Pancreas (tissue), 10 donors: ENCODE measurements around the gene SPANXN3. TPM values are rescaled to one million over a fixed set of nuclear protein-coding genes. Genes with fewer than 3 reads are reported as not detected.

Experiments
- ATAC-seq, 4 donors: fragments of 200-7000 bp; cut with Tn5 transposase; one replicate each; pipeline versions ENCODE4 v1.8.0 to v1.9.1; 2020; ENCODE audit warnings: mild to moderate bottlenecking in 4 of 4, moderate library complexity in 4 of 4
- DNase-seq, 6 donors: peaks; one replicate each; pipeline ENCODE4 v3.0.0-alpha.2; 2020
- FAIRE-seq: peaks from 2 replicates; lab custom pipeline; 2012; peaks lifted over from hg19 to GRCh38; lab: Jason Lieb, UNC
- H3K27ac ChIP-seq, 4 donors: fragments of 200-600 bp; sonication (generic); 1 replicate in 3 of 4; 2 replicates in 1 of 4; pipeline versions ENCODE4 v1.5.0 to v1.8.0; 2020
- H3K27me3 ChIP-seq, 4 donors: fragments of 200-600 bp; one replicate each; pipeline ENCODE4 v1.8.0; 2021
- H3K36me3 ChIP-seq, 3 donors: fragments of 200-600 bp; sonication (generic) in 1 of 3; one replicate each; pipeline versions ENCODE4 v1.5.0 to v1.8.0; 2020 to 2021
- H3K4me1 ChIP-seq, 3 donors: fragments of 200-600 bp; one replicate each; pipeline ENCODE4 v1.8.0; 2021
- H3K4me3 ChIP-seq, 4 donors: fragments of 200-600 bp; sonication (generic) in 2 of 4; one replicate each; pipeline versions ENCODE4 v1.5.0 to v1.8.0; 2020 to 2021
- H3K9me3 ChIP-seq, 4 donors: fragments of 200-600 bp; one replicate each; pipeline ENCODE4 v1.8.0; 2021
- WGBS, 2 donors: extraction: QIAGEN DNeasy Blood & Tissue Kit; methylation state at CpG; one replicate each; pipeline ENCODE4 v1.1.7; 2013; 5-methylcytosine and 5-hydroxymethylcytosine counted together
- intact Hi-C, 3 donors: fragments of 100-400 bp; cut with DNase I; formaldehyde crosslinking; loops; one replicate each; pipeline versions ENCODE4 v1.11.1 to v1.14.2; 2022
- polyA plus RNA-seq, 2 donors: library from polyadenylated mRNA; stranded (reverse); fragments of 200-250 nt; gene quantifications; one replicate each; pipeline ENCODE4 v1.2.3, GENCODE V29; 2013
- total RNA-seq, 6 donors: library from RNA; stranded (reverse); fragmentation: NEBNext Ultra II Directional in 4 of 6; extraction: Animal tissue kit (Norgen Biotek cat#: 25700) in 4 of 6; gene quantifications; one replicate each; pipeline versions ENCODE4 v1.2.1 to v1.2.4, GENCODE V29; 2021 to 2023
- TF ChIP-seq, protein P1 (sequence below), 4 donors: fragments of 200-600 bp; sonication (generic) in 3 of 4; IDR thresholded peaks; one replicate each; pipeline versions ENCODE4 v1.5.0 to v1.8.0; 2021; ENCODE audit warnings: antibody characterized with exemption in 4 of 4
- donor health status: healthy with polysubstance abuse.
- donor health status: DM: no; HTN: no; CAD: no; lungs with moderate emphysema.
- donor health status: DM: no; HTN: no; CAD: no.
- donor health status: control.
- donor health status: control.
- donor health status: Bipolar disorder and iron deficiency.
- donor health status: DM: yes; HTN: yes; CAD: no.
- donor health status: DM: no; HTN: no; CAD: no.
- donor health status: DM: no; HTN: no; CAD: no.
- donor health status: DM: yes; HTN: yes; CAD: no.

Gene SPANXN3
- total and polyA plus RNA-seq, 8 donors: not detected

DNA sequence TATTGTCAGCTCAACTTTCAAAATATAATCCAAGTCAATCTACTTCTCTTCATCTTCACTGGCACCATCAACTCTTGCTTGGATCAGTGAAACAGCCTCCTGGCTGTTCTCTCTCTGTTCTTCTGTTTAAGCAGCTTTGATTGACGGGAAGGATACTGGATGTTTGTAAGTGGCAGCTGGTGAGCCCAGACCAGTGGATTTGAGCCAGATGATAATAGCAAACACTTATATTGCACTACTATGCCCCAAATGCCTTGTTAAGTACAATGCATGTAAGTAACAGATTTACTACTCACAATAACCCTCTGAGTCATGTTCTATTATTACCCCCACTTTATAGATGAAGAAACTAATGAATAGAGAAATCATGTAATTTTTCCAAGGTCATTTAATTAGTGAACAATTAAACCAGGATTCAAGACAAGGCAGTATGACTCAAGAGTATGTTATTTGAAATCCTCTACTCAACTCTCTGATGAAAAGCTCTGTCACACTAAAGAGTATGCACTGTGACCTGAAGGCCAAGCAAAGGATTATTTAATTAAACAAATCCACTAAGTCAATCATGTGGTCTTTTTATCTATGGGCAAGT lies 44.8 kb downstream of the SPANXN3 start:
- Histone ChIP-seq H3K27me3 (no peaks in the 10 kb centered on the region), H3K4me1 (no peaks in the 10 kb centered on the region), H3K4me3 (no peak overlapping the region), H3K36me3 (no peaks in the 10 kb centered on the region), H3K27ac (no peak overlapping the region), H3K9me3 (no peaks in the 10 kb centered on the region)
- FAIRE-seq (no peak), DNase-seq (no peak), ATAC-seq (no peak)
- intact Hi-C loops: no loop called here
- 38 to 62% methylated on average over 1 of the region's 1 CpG for WGBS, 2 donors
- TF ChIP-seq, protein P1, sequence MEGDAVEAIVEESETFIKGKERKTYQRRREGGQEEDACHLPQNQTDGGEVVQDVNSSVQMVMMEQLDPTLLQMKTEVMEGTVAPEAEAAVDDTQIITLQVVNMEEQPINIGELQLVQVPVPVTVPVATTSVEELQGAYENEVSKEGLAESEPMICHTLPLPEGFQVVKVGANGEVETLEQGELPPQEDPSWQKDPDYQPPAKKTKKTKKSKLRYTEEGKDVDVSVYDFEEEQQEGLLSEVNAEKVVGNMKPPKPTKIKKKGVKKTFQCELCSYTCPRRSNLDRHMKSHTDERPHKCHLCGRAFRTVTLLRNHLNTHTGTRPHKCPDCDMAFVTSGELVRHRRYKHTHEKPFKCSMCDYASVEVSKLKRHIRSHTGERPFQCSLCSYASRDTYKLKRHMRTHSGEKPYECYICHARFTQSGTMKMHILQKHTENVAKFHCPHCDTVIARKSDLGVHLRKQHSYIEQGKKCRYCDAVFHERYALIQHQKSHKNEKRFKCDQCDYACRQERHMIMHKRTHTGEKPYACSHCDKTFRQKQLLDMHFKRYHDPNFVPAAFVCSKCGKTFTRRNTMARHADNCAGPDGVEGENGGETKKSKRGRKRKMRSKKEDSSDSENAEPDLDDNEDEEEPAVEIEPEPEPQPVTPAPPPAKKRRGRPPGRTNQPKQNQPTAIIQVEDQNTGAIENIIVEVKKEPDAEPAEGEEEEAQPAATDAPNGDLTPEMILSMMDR (IDR thresholded peaks at IDR 0.05): no peak

DNA sequence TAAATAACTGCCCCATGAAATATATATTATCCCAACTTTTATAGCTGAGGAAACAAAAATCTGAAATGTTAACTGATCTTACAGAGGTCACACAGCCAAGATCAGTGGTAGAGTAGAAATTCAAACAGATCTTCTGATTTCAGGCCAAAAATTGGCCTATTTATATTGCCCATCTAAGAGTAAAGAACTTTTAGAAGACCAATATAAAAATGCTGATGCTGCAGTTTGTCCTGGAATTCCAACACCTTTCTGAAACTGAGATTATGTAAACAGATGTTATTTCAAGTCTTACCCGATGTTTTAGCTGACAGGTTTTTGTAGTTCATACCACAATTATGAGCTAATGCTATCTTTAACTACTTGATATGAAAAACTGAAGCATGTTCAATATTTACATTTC lies 51.1 kb downstream of the SPANXN3 start:
- Histone ChIP-seq H3K9me3 (no peaks in the 10 kb centered on the region), H3K4me1 (no peaks in the 10 kb centered on the region), H3K27ac (no peak overlapping the region), H3K4me3 (no peak overlapping the region), H3K27me3 (no peaks in the 10 kb centered on the region), H3K36me3 (no peaks in the 10 kb centered on the region)
- WGBS, 2 donors: 12 to 15% methylated on average over 1 of the region's 1 CpG
- peak; percentile 61 for FAIRE-seq
- no peak for DNase-seq
- intact Hi-C loops: no loop called here
- TF ChIP-seq, protein P1 (IDR thresholded peaks at IDR 0.05): no peak
- ATAC-seq: no peak

DNA sequence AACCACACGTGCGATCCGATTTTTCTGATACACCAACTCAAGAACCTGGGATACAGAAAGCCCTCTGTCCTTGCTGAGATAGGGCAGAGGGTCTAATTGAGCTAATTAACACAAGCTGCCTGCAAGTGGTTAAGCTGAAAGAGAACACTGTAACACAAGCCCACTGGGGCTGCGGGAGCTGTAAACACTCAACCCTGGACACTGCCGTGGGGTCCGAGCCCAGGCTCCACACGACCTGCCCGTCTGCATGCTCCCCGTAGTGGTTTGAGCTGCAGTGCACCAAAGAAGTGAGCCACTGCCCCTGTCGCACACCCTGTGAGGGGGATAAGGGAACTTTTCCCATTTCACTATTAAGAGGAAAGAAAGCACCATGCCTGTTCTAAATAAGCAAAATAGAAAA lies 54.6 kb downstream of the SPANXN3 start:
- no peaks in the 10 kb centered on the region for H3K36me3 ChIP-seq
- intact Hi-C loops: no loop called here
- peaks cover 0 to 4% (median 0%) of the 10 kb centered on the region in 4 donors for H3K27me3 ChIP-seq
- DNase-seq (no peak), ATAC-seq (no peak), FAIRE-seq (no peak)
- H3K27ac ChIP-seq: no peak overlapping the region
- no peaks in the 10 kb centered on the region for H3K9me3 ChIP-seq
- 65 to 72% methylated on average over 10 of the region's 10 CpGs for WGBS, 2 donors
- no peaks in the 10 kb centered on the region for H3K4me1 ChIP-seq
- no peak overlapping the region for H3K4me3 ChIP-seq
- TF ChIP-seq, protein P1 (IDR thresholded peaks at IDR 0.05): no peak

DNA sequence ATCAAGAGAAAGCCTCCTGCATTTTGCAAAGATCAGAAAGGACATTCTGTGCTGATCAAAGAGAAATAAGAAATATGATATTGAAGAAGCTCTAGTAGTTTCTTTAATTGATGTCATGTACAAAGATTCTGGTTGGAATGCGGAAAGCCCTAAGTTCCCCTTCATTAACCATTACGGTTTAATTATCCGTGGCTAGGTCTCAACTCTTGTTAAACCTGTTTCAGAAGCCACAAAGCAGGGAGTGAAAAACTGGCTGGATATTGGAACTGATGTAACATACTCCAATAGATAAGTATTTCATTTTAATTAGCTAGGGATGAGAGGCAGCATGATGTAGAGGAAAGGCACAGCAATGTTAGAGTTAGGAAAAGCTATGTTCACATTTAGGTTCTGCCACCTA lies 55.7 kb downstream of the SPANXN3 start:
- Histone ChIP-seq H3K27ac (no peak overlapping the region), H3K36me3 (no peaks in the 10 kb centered on the region), H3K4me3 (no peak overlapping the region), H3K4me1 (no peaks in the 10 kb centered on the region), H3K9me3 (no peaks in the 10 kb centered on the region), H3K27me3 (peaks cover 0 to 4% (median 2%) of the 10 kb centered on the region in 4 donors)
- intact Hi-C loops: no loop called here
- ATAC-seq (no peak), DNase-seq (no peak), FAIRE-seq (no peak)
- TF ChIP-seq, protein P1 (IDR thresholded peaks at IDR 0.05): no peak
- 78 to 82% methylated on average over 3 of the region's 3 CpGs for WGBS, 2 donors

Other genes starting within 250 kb of the SPANXN3 start
- gene SLITRK4, start 118.6 kb upstream of the SPANXN3 start, total RNA-seq: 1 to 10 TPM in 2 of 6 donors, under 1 TPM in 4; 0.32 to 1.3 (median 0.60) TPM
- under 1 TPM; 0.07 to 0.19 TPM for gene SLITRK4, start 118.6 kb upstream of the SPANXN3 start, polyA plus RNA-seq
- gene SPANXN2, start 203.3 kb upstream of the SPANXN3 start, total RNA-seq: not detected
- gene SPANXN2, start 203.3 kb upstream of the SPANXN3 start, polyA plus RNA-seq: not detected